LoVo (cell line): ENCODE measurements around the gene PIGU.
"Not testable (repeated sequence)": the region's sequence is repeated elsewhere in the genome, so short reads cannot be mapped to it uniquely, and the experiment has no call there.

ENCODE experiments used
- DNase-seq: peaks from one replicate; pipeline ENCODE4 v3.0.0-alpha.2; 2016; ENCODE audit warnings: low spot score

The PIGU gene

DNA sequence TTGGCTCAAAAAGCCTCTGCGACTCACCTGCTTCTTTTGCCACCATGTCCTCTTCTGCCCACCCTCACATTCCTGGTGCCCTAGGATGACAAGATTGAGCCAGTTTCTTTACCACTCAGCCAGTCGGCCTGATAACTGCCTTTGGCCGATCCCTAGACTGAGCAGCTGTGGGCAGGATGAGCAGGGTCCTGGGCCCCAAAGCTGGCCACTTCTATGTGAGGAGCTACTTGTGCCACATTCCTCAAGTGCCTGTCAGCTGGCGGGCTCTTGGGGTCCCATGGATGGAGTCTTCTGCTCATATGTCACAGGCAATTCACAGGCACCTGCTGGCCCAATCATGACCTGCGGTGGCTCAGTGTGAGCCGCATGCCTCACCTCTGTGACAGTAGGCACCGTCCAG is 144.1 kb downstream of the PIGU start:
- DNase-seq: no peak

DNA sequence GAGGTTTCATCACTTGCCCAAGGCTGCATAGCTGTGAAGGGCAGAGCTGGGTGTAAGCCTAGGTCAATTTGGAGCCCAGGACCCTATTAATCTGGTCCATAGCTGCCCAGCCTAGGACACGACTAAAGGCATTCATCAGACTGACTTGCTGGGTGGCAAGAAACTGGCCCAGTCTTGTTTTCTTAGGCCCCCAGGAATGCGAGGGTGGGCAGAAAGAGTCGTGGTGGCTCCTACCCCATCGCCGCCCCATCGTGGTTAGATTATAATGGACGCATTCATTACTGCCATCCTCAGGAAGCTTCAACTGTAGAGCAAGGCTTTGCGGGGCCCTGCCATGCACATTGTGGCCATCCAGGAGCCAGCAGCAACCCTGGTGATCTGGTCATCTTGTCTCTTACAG is 144.6 kb downstream of the PIGU start:
- DNase-seq: no peak

DNA sequence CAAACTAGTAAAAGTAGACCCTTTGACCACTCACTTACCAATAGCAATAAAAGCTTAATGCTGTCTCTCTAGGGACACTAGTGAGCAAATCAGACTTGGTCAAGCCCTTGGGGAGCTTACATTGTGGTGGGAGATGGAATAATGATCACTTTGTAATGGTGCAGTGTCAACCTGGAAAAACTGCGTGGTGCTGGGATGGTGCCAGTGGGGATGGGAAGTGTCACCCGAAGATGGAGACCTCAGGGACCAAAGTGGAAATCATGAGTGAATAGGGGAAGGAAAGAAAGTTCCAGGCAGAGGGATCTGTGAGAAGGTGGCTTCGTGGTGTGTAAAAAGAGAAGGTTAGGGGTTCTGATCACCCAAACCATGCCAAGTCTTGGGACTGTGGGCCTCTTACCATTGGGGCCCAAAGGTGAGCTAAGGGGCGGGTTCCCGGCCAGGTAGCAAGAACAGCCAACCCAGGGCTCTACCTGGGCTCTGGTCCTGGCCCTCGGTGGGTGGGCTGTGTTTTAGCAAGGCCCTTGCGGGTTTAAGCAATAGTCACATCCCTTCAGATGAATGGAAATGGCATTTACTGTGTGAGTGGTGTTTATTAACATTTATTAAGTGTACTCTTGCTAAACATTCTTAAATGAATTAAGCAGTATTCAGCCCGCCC is 145.2 kb downstream of the PIGU start:
- no peak for DNase-seq

DNA sequence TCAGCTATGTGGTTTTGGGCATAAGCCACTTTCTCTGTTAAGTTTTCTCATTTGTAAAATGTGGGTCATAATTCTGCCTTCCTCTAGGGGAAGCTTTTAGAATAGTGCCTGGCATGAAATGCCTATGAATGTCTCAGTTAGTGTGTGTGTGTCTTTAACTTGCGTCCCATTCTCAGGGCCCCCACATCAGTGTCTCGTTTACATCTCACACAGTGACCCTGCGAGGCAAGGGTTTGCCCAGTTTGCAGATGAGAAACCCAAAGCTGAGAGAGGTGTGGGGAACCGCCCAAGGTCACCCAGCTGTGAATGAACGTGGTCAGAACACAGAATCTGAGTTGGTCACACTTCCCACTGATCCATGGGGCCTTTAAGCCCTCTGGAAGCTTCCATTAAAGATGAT is 146.6 kb downstream of the PIGU start:
- no peak for DNase-seq

DNA sequence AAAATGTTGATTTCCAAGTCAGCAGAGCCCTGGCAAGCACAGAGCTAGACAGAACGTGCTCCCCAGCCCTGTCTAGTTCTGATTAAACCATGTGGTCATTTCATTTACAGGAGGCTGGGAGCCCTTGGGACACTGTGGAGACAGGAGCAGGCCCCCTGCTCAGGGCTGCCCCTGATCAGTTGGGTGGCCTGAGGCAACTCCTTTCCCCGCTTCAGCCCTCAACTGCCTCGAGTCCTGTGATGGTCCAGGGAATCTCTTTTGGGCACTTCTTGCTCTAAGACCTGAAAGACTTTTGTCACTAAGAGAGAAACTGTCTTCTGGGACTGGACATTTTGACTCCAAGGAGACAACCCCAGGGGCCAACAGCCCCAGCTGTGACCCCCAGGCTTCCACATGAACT is 147.2 kb downstream of the PIGU start:
- DNase-seq: no peak

DNA sequence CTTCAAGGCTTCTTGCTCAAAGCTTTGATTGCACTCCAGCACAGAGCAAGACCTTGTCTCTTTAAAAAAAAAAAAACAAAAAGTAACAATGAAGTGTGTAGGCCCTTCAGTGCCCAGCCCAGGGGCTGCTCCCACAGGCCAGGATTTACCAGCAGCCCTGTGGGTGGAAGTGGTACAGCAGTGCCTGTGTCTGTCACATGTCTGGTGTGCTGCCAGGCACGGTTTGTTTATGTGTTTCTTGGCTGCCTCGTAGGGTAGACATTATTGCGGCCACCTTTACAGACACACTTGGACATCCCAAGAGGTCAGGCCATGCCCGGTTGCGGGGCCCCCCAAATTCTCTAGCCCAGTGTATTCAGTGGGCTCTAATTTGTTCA is 148.0 kb downstream of the PIGU start:
- no peak for DNase-seq

DNA sequence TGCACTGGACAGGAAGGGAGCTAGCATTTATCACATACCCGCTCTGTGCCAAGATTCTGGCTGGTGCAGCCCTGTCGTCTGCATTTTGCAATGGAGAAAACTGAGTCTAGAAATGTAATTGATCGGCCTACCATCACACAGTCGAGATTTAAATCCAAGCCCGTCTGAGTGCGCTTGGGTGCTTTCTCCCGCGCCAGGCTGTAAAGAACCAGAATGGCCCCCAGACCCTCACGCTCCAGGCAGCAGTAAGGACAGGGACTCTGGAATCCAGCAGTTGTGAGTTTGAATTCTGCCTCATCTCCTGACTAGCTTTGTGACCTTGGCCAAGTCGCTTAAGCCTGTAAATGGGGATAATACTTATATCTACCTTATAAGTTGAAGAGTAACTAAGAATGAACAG is 149.9 kb downstream of the PIGU start:
- no peak for DNase-seq

DNA sequence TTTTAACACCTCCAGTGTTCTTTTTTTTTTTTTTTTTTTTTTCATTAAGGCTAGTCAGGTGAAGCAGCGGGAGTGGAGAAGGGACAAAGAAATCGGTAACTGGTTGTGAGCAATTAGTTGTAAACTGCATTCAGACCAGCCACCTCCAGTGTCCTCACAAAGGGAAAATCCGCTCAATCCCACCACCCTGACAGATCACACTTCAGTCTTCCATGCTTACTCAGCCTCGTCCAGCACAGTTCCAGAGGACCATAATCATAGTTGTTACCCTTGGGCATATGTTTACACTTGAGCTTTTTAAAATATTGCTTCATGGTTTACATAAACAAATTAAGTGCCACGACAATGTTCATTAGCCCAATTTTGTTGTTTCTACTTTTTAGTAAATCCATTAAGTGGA is 150.4 kb downstream of the PIGU start:
- no peak for DNase-seq

DNA sequence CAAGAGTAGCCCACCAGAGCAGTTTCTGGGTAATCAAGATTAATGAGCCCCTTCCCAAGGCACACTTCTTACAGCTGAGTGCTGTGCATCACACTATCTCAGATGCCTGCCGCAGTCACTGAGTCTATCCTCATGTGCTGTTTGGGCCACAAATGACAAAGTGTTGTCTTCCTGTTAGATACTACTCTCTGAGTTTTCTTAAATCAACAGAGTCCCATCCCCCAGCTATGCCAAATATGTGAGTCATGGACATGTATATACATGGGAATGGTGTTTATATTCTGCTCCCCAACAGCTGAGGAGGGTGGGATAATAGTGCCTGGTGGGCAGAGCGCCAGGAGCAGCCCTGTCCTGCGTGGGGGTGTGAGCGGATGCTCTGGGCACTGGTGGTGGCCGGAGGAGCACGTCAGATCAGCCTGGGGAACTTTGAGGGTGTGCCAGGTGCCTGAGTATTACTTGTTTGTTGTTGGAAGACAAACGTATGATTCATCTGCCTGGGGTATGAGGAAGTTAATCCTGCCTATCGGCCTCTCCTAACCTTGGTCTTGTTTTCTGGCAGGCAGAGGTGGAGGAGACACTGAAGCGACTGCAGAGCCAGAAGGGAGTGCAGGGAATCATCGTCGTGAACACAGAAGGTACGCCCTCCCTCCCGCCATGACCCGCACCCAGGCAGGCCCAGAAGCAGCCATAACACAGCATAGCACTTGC is 151.0 kb downstream of the PIGU start:
- peak; percentile 97 for DNase-seq

DNA sequence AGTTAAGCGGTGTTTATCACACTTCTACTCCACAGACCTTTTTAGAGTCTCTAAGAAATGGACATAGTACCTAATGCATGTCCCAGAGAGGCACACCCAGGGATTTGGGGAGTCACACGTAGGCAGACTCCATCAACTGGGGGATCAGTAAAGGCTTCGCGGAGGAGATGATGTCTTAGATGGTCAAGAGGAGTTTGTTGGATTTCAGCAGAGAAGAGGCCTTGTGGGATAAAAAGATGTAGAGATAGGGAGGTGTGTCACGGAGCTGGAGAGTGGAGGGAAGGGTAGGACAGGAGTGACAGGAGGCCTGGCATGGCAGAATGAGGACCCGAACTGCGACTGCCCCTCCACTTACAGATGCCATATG is 151.6 kb downstream of the PIGU start:
- peak; percentile 4 for DNase-seq

DNA sequence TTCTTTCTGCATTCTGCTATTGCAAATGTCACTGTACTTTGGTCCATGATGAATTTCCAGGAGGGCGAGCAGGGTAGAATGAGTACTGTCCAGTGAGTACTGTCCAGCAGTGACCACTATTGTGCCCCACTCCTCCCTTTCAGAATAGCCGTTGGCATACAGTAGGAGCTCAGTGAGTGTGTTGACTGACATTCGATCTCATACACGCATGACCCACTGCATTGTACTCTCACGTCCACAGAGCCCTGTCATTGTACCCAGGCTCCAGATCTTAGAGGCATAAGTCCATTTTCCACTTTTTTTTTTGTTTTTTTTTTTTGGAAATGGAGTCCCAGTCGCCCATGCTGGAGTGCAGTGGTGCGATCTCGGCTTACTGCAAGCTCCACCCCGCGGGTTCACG is 152.5 kb downstream of the PIGU start:
- no peak for DNase-seq

DNA sequence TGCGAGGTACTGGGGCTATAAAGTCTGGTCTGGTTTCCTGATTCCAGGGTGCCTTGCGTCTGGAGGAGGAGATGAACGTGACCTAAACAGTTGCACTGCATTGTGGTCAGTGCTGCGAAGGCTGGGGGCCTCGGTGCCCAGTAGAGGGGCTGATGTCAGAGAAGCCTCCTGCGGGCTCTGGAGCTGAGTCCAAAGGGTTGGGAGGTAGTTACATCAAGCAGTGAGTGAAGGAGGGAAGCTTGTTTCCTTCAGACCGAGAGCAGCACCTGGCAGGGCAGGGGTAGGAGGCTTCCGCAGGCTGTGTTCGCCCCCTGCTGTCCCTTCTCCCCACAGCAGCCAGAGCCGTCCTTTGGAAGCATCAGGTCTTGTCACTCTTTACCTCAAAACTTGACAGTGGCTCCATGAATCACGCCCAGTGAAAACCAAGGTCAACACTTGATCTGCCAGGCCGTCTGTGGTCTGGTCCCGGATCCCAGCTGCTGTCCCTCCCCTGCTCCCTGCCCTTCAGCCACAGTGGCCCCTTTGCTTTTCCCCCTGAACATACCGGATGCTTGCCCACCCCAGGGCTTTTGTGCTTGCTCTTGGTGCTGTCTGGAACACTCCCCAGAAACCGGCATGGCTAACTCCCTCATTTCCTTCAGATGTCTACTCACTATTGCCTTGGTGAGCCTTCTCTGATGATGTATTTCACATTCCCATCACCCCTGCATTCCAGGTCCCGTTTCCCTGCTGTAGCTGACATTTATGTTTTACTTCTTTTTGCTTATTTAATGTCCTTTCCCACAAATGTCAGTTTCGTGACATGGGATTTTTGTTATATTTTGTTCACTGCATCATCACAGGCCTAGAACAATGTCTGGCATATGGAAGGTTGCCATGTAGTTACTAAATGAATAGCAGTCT is 153.7 kb downstream of the PIGU start:
- DNase-seq: peak; percentile 17

DNA sequence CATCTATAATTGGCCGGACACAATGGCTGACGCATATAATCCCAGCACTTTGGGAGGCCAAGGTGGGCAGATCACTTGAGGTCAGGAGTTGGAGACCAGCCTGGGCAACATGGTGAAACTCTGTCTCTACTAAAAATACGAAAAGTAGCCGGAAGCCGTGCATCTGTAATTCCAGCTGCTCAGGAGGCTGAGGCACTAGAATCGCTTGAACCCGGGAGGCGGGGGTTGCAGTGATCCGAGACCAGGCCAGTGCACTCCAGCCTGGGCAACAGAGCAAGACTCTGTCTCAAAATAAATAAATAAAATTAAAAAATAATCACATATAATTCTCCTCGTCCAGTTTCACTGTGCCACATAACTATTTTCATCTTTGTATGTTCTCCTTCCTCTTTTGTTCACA is 157.1 kb downstream of the PIGU start:
- not testable (repeated sequence) for DNase-seq

DNA sequence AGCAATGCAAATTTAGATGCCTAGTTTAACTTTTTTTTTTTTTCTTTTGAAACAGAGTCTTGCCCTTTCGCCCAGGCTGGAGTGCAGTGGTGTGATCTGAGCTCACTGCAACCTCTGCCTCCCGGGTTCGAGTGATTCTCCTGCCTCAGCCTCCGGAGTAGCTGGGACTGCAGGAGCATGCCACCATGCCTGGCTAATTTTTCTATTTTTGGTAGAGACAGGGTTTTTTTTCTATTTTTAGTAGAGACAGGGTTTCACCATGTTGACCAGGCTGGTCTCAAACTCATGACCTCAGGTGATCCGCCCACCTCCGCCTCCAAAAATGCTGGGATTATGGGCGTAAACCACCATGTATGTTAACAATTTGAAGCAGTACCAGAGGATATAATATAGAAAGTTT is 158.0 kb downstream of the PIGU start:
- not testable (repeated sequence) for DNase-seq

DNA sequence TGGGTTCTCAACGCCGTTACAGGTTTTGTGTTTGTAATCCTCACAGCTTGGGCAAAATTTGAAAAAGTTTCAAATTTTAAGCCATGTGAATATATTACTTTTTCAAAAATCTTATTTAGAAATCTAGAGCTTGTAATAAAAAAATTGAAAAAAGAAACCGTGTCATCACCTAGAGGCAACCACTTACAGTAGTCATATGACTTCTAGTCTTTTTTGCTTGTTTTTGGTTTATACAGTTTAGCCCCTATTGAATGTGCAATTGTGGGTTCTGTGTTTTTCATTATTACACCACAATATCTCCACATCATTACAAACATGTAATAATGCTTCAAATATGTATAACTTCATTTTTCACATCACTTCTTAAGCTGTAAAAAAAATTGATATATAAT is 159.8 kb downstream of the PIGU start:
- DNase-seq: no peak

DNA sequence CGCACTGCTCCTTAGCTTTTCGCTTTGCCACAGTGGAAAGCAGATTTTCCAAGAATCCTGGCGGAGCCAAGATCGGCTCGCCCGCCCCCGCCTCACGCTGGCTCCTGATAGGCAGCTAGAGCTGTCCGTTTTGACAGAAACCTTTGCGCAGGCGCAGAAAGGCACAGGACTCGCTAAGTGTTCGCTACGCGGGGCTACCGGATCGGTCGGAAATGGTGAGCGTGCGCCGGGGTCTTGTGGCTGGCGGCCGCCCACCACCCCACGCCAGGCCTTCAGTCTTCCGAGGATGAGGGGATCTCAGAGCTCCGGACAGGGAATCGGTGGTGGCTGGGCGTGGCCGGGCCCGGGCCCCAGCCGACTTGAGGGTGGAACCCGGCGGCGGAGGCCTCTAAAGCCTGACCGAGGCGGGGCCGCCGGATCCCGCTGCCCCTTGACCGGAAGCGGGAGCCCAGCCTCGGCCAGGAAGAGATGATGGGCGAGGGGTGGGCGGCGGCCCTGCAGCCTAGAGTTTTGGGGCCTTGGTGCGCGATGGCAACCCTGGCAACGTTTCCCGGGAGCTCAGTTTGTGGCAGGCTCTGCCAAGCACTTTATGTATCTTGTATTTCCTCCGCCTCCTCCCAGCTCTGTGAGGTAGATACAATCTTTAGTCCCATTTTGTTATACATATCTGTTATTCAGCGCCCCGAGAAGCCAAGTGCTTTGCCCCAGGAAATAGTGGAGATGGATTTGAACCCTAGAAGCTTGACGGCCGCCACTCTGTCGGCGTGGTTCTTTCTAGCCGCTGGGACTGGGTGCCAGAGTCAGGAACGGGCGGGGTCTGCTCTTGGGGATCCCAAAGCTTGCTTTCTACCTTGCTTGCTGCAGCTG is 160.4 kb downstream of the PIGU start, which contains the start of gene DYNLRB1:
TSS of gene DYNLRB1 (plus strand) at position 176 of the 867 bp plus-strand sequence. CDS start at position 213, 37 bp downstream.
- peak; percentile 96 for DNase-seq

DNA sequence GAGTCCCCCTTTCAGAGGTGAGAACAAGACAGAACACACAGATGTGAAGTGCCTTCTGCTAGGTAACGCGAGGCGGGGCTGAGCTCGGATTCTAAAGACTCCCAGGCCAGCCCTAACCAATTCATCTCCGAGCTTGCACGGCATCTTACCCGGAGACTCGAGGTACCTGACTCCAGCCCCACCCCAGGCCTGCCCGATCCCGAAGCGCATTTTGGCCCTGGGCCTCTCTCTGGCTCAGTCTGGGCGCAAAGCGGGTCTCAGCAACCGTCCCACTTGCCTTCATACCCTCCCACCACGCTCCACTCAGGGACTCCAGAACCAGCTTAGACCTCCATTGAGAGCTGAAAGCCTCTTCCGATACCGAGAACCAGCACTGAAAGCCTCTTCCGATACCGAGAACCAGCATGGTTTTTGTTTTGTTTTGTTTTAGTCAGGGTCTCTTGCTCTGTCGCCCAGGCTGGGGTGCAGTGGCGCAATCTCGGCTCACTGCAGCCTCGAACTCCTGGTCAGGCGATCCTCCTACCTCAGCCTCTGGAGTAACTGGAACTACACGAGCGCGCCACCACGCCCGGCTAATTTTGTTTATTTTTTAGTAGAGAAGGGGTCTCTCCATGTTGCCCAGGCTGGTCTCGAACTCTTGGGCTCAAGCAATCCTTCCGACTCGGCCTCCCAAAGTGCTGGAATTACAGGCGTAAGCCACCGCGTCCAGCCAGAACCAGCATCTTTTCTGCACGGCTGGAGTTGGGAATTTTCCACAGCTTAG is 161.2 kb downstream of the PIGU start:
- peak; percentile 80 for DNase-seq

DNA sequence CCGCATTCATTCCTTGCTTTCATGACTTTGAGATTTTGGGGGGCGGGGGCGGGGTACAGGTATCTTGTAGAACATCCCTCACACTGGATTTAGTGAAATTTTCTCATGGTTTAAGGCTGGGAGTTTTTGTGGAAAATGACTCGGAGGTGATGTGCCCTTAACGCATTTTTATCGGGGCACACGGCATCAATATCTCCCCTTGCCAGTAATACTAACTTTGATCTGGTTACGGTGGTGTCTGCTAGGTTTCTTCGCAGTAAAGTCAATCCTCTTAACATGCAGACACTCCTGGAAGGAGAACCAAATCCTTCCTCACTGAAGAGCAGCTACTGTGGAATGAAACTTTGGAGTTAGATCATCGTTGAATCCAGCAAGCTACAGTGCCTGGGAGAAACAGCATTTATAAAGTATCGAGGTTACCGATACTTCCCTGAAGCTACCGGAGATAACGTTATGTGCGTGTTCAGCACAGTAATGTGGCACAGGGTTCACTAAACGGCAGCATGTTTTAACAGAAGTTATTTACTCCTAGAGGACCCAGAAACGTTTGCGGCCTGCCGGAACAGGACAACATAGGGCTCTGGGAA is 161.9 kb downstream of the PIGU start:
- no peak for DNase-seq

DNA sequence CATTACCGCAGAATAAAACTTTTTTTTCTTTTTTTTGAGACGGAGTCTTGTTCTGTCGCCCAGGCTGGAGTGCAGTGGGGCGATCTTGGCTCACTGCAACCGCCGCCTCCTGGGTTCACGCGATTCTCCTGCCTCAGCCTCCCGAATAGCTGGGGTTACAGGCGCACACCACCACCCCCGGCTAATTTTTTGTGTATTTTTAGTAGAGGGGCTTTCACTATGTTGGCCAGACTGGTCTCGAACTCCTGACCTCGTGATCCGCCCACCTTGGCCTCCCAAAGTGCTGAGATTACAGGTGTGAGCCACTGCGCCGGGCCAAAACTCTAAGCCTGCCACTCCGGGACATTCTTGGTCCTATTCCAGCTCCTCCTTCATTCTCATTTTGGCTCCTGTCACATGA is 162.9 kb downstream of the PIGU start:
- not testable (repeated sequence) for DNase-seq

DNA sequence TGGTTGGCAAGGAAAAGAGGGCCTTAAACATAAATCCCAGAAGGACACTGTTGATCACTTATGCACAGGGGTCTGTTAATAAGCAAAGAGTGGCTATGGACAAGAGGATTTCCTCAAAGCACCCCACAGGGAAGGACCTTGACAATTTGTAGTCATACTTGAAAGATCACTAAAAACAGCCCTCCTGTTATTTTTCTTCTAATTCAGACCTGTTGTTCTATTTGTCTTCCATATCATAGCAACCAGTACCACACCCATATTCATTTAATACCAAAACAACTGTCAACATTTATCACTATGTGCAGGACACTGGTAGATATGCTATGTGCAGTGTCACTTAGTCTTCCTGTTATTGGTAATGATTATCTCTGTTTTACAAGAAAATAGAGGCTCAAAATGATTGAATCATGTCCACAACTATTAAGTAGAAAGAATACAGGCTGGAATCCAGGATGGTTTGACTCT is 163.9 kb downstream of the PIGU start:
- no peak for DNase-seq
